ENCODE data around the gene TMEM132C.
A peak's percentile ranks its signal among the peaks of the same experiment; 100 is the strongest.
"Not testable (repeated sequence)": the region's sequence is repeated elsewhere in the genome, so short reads cannot be mapped to it uniquely, and the experiment has no call there.

TMEM132C gene

DNA sequence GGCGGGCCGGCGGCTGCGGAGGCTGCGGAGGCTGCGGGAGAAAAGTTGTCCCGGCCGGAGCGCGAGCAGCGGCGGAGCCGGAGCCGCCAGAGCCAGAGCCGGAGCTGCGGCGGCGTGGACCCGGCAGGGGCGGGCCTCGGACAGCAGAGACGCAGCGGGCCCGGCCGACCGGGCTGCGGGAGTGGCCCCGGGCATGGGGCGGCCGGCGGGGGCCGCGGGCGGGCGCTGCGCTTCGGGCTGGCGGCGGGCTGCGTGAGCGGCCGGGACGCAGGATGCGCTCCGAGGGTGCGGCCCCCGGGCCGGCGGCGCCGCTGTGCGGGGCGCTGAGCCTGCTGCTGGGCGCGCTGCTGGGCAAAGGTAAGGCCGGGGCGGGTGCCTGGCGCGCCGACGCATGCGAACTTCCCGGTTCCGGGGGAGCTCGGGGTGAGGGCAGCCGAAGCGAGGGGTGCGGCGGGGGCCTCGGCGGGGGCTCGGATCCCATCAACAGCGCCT, at the start of gene TMEM132C:
TMEM132C (plus strand) TSS at position 40 of the 492 bp plus-strand sequence; CDS start at position 273, 233 bp downstream.
- H3K9ac ChIP-seq (ENCODE audit: low read depth, low read length): no peak within 1 kb of the TSS
- no peaks in the 10 kb centered on the region for H3K9me3 ChIP-seq (ENCODE audit: control insufficient read depth, insufficient read depth, low read length)
- no peaks in the 10 kb centered on the region for H3K36me3 ChIP-seq (ENCODE audit: control insufficient read depth, insufficient read depth, low read length)
- peaks cover 80% of the 10 kb centered on the region for H3K27me3 ChIP-seq (ENCODE audit: control insufficient read depth, insufficient read depth, low read length)
- H3K4me1 ChIP-seq (ENCODE audit: control insufficient read depth, insufficient read depth, low read length): peaks cover 6% of the 10 kb centered on the region
- H3K4me3 ChIP-seq (ENCODE audit: low read depth, low read length): peak within 1 kb of the TSS; percentile 74

GRCh38 chr12:128224226-128224625, 42.7 kb upstream of the TMEM132C start:
- Histone ChIP-seq H3K27me3 (ENCODE audit: control insufficient read depth, insufficient read depth, low read length) (no peaks in the 10 kb centered on the region), H3K36me3 (ENCODE audit: control insufficient read depth, insufficient read depth, low read length) (no peaks in the 10 kb centered on the region), H3K9me3 (ENCODE audit: control insufficient read depth, insufficient read depth, low read length) (no peaks in the 10 kb centered on the region), H3K4me1 (ENCODE audit: control insufficient read depth, insufficient read depth, low read length) (no peaks in the 10 kb centered on the region), H3K9ac (ENCODE audit: low read depth, low read length) (no peak overlapping the region), H3K4me3 (ENCODE audit: low read depth, low read length) (no peak overlapping the region)

DNA sequence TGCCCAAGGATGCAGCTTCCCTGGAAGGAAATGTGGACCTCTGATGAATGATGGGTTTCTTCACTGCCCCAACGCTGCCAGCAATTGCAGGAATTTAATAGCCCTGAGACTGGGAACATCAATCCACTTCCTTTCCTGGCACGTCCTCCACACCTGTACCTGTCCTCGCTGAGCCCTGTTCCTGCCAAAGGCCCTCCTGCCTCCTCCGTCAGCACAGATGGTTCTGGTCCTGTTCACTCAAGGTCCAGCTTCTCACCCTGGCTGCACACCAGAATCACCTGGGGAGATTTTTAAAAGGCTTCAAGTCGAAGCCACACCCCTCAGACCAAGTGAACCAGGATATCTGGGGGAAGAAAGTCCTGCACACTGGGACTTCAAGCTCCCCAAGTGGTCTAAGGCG, 38.4 kb upstream of the TMEM132C start:
- H3K4me3 ChIP-seq (ENCODE audit: low read depth, low read length): no peak overlapping the region
- no peak overlapping the region for H3K9ac ChIP-seq (ENCODE audit: low read depth, low read length)
- H3K36me3 ChIP-seq (ENCODE audit: control insufficient read depth, insufficient read depth, low read length): no peaks in the 10 kb centered on the region
- peaks cover 2% of the 10 kb centered on the region for H3K4me1 ChIP-seq (ENCODE audit: control insufficient read depth, insufficient read depth, low read length)
- H3K9me3 ChIP-seq (ENCODE audit: control insufficient read depth, insufficient read depth, low read length): no peaks in the 10 kb centered on the region
- no peaks in the 10 kb centered on the region for H3K27me3 ChIP-seq (ENCODE audit: control insufficient read depth, insufficient read depth, low read length)

GRCh38 chr12:128235635-128236417, 31.1 kb upstream of the TMEM132C start:
- H3K9me3 ChIP-seq (ENCODE audit: control insufficient read depth, insufficient read depth, low read length): no peaks in the 10 kb centered on the region
- H3K36me3 ChIP-seq (ENCODE audit: control insufficient read depth, insufficient read depth, low read length): no peaks in the 10 kb centered on the region
- H3K4me1 ChIP-seq (ENCODE audit: control insufficient read depth, insufficient read depth, low read length): peaks cover 2% of the 10 kb centered on the region
- no peak overlapping the region for H3K9ac ChIP-seq (ENCODE audit: low read depth, low read length)
- H3K4me3 ChIP-seq (ENCODE audit: low read depth, low read length): no peak overlapping the region
- H3K27me3 ChIP-seq (ENCODE audit: control insufficient read depth, insufficient read depth, low read length): no peaks in the 10 kb centered on the region

GRCh38 chr12:128236525-128236924, 30.4 kb upstream of the TMEM132C start:
- peaks cover 2% of the 10 kb centered on the region for H3K4me1 ChIP-seq (ENCODE audit: control insufficient read depth, insufficient read depth, low read length)
- H3K36me3 ChIP-seq (ENCODE audit: control insufficient read depth, insufficient read depth, low read length): no peaks in the 10 kb centered on the region
- no peak overlapping the region for H3K9ac ChIP-seq (ENCODE audit: low read depth, low read length)
- no peaks in the 10 kb centered on the region for H3K9me3 ChIP-seq (ENCODE audit: control insufficient read depth, insufficient read depth, low read length)
- H3K27me3 ChIP-seq (ENCODE audit: control insufficient read depth, insufficient read depth, low read length): no peaks in the 10 kb centered on the region
- H3K4me3 ChIP-seq (ENCODE audit: low read depth, low read length): no peak overlapping the region

- Histone ChIP-seq H3K4me3 (ENCODE audit: low read depth, low read length) (no peak overlapping the region), H3K27me3 (ENCODE audit: control insufficient read depth, insufficient read depth, low read length) (no peaks in the 10 kb centered on the region), H3K36me3 (ENCODE audit: control insufficient read depth, insufficient read depth, low read length) (no peaks in the 10 kb centered on the region), H3K4me1 (ENCODE audit: control insufficient read depth, insufficient read depth, low read length) (no peaks in the 10 kb centered on the region), H3K9ac (ENCODE audit: low read depth, low read length) (no peak overlapping the region), H3K9me3 (ENCODE audit: control insufficient read depth, insufficient read depth, low read length) (no peaks in the 10 kb centered on the region)
Measured at GRCh38 chr12:128240745-128241144, 26.2 kb upstream of the TMEM132C start.

GRCh38 chr12:128245121-128245520, 21.8 kb upstream of the TMEM132C start:
- Histone ChIP-seq H3K36me3 (ENCODE audit: control insufficient read depth, insufficient read depth, low read length) (no peaks in the 10 kb centered on the region), H3K4me3 (ENCODE audit: low read depth, low read length) (no peak overlapping the region), H3K27me3 (ENCODE audit: control insufficient read depth, insufficient read depth, low read length) (peaks cover 2% of the 10 kb centered on the region), H3K9ac (ENCODE audit: low read depth, low read length) (no peak overlapping the region), H3K4me1 (ENCODE audit: control insufficient read depth, insufficient read depth, low read length) (no peaks in the 10 kb centered on the region), H3K9me3 (ENCODE audit: control insufficient read depth, insufficient read depth, low read length) (peaks cover 5% of the 10 kb centered on the region)

- H3K4me3 ChIP-seq (ENCODE audit: low read depth, low read length): no peak overlapping the region
- H3K9me3 ChIP-seq (ENCODE audit: control insufficient read depth, insufficient read depth, low read length): peaks cover 5% of the 10 kb centered on the region
- no peaks in the 10 kb centered on the region for H3K4me1 ChIP-seq (ENCODE audit: control insufficient read depth, insufficient read depth, low read length)
- H3K27me3 ChIP-seq (ENCODE audit: control insufficient read depth, insufficient read depth, low read length): peaks cover 2% of the 10 kb centered on the region
- H3K36me3 ChIP-seq (ENCODE audit: control insufficient read depth, insufficient read depth, low read length): no peaks in the 10 kb centered on the region
- no peak overlapping the region for H3K9ac ChIP-seq (ENCODE audit: low read depth, low read length)
Measured at GRCh38 chr12:128245905-128246304, 21.1 kb upstream of the TMEM132C start.

DNA sequence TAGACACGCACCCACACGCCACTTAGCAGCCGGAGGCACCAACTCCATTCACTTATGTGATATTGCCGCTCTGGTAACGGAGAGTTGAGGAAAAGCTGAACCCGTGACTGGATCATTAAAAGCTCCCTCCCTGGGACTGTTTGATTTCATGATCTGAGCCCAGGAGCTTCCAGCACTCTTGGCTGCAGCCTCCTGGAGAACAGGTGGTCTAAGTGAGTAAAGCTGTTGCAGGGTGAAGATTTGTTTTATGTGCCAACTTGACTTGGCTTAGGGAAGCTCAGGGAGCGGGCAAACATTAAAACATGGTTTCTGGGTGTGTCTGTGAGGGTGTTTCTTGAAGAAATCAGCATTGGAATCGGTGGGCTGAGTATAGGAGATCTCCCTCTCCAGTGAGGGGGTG, 16.9 kb upstream of the TMEM132C start:
- Histone ChIP-seq H3K4me3 (ENCODE audit: low read depth, low read length) (no peak overlapping the region), H3K27me3 (ENCODE audit: control insufficient read depth, insufficient read depth, low read length) (peaks cover 2% of the 10 kb centered on the region), H3K36me3 (ENCODE audit: control insufficient read depth, insufficient read depth, low read length) (no peaks in the 10 kb centered on the region), H3K9ac (ENCODE audit: low read depth, low read length) (no peak overlapping the region), H3K4me1 (ENCODE audit: control insufficient read depth, insufficient read depth, low read length) (no peaks in the 10 kb centered on the region), H3K9me3 (ENCODE audit: control insufficient read depth, insufficient read depth, low read length) (peaks cover 5% of the 10 kb centered on the region)

DNA sequence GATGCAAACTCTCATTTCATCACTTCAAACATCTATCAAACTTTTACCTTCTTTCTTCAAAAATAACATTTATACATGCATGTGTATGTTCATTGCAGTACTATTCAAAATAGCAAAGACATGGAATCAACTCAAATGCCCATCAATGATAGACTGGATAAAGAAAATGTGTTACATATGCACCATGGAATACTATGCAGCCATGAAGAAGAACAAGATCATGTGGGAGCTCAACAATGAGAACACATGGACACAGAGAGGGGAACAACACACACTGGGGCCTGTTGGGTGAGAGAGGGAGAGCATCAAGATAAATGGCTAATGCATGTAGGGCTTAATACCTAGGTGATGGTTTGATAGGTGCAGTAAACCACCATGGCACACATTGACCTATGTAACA, 13.1 kb upstream of the TMEM132C start:
- not testable (repeated sequence) for H3K36me3 ChIP-seq (ENCODE audit: control insufficient read depth, insufficient read depth, low read length); H3K9ac ChIP-seq (ENCODE audit: low read depth, low read length); H3K27me3 ChIP-seq (ENCODE audit: control insufficient read depth, insufficient read depth, low read length); H3K4me1 ChIP-seq (ENCODE audit: control insufficient read depth, insufficient read depth, low read length); H3K9me3 ChIP-seq (ENCODE audit: control insufficient read depth, insufficient read depth, low read length); H3K4me3 ChIP-seq (ENCODE audit: low read depth, low read length)

- H3K27me3 ChIP-seq (ENCODE audit: control insufficient read depth, insufficient read depth, low read length): peaks cover 16% of the 10 kb centered on the region
- H3K9me3 ChIP-seq (ENCODE audit: control insufficient read depth, insufficient read depth, low read length): no peaks in the 10 kb centered on the region
- no peak overlapping the region for H3K4me3 ChIP-seq (ENCODE audit: low read depth, low read length)
- no peaks in the 10 kb centered on the region for H3K4me1 ChIP-seq (ENCODE audit: control insufficient read depth, insufficient read depth, low read length)
- no peaks in the 10 kb centered on the region for H3K36me3 ChIP-seq (ENCODE audit: control insufficient read depth, insufficient read depth, low read length)
- H3K9ac ChIP-seq (ENCODE audit: low read depth, low read length): no peak overlapping the region
Measured at GRCh38 chr12:128258866-128259555, 8.0 kb upstream of the TMEM132C start.

DNA sequence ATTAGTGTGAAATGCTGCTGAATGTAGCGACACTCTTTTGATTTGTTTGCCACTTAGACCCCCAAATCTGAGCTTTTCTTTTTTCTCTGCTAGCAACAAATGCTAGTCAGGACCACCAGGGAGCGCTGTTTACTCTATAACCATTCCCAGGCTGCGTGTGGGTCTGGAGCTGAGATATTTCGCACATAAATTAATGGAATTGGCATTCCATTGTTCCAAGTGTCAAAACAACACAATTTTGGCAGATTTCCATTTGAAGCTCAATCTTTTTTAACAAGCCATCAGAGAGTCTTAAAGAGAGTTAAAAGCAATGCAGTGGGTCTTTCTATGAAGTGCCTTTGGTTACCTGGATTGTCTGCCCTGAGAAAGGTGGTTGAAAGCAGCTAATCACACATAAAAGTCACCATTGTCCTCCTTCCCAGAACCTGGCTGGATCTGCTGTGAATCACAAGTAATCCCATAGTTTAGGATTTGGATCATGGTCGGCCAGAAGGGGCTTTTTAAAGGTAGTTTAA, 7.4 kb upstream of the TMEM132C start:
- H3K9ac ChIP-seq (ENCODE audit: low read depth, low read length): no peak overlapping the region
- no peaks in the 10 kb centered on the region for H3K9me3 ChIP-seq (ENCODE audit: control insufficient read depth, insufficient read depth, low read length)
- H3K4me3 ChIP-seq (ENCODE audit: low read depth, low read length): no peak overlapping the region
- peaks cover 22% of the 10 kb centered on the region for H3K27me3 ChIP-seq (ENCODE audit: control insufficient read depth, insufficient read depth, low read length)
- no peaks in the 10 kb centered on the region for H3K36me3 ChIP-seq (ENCODE audit: control insufficient read depth, insufficient read depth, low read length)
- H3K4me1 ChIP-seq (ENCODE audit: control insufficient read depth, insufficient read depth, low read length): no peaks in the 10 kb centered on the region
